Amygdala (tissue), 56 donors: ENCODE measurements around the gene MUC2.

ENCODE experiments used
- DNase-seq, 56 donors: peaks; one replicate each; lab custom pipeline; 2025; lab: John Stamatoyannopoulos, UW

The MUC2 gene

DNA sequence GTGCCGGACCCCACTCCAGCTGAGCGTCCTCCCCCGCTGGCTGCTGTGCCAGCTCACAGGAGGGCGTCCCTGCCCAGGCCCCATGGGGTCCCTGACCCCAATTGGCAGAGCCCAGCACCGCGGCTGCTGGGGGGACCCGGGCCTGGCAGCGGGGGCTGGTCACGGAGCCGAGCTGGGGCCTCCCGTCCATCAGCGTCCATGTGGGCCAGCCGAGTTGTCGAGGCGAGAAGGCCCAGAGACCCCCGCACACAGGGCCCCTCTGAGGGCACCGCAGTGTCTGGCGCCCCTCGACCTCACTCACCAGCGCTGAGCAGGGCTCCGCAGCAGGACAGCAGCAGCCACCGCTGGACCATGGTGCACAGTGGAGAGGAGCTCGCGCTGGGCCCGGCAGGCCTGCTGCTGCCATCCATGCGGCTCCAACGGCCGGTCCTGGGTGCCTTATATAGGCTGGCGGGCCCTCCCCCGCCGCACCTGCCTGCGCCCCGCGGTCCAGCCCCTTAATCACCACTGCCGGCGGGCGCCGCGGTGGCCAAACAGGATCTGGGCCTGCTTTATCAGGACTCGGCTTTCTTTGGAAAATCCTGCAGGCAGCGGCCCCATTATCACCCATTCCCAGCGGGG lies 38.3 kb upstream of the MUC2 start, which contains the start of gene MUC6:
MUC6 (minus strand) TSS at position 416 of the 621 bp plus-strand sequence; CDS start at position 353, 63 bp downstream.
- no peak for DNase-seq

DNA sequence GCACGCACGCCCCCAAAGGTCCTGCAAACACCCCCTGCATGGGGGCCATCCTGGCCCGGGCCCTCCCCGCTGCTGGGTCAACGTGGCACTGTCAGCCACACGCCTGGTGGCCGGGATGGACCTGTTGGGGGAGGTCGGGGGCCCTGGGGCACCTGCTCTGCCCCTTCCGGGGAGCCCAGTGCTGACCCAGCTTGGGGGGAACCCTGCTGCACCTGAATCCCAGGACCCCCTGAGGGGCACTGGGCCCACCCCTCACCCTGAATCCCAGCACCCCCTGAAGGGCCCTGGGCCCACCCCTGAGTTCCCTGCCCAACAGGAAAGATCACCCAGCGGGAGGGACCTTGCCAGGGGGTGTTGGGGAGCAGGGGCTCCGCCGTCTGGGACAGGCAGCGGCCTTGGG lies 37.7 kb upstream of the MUC2 start:
- DNase-seq: no peak

DNA sequence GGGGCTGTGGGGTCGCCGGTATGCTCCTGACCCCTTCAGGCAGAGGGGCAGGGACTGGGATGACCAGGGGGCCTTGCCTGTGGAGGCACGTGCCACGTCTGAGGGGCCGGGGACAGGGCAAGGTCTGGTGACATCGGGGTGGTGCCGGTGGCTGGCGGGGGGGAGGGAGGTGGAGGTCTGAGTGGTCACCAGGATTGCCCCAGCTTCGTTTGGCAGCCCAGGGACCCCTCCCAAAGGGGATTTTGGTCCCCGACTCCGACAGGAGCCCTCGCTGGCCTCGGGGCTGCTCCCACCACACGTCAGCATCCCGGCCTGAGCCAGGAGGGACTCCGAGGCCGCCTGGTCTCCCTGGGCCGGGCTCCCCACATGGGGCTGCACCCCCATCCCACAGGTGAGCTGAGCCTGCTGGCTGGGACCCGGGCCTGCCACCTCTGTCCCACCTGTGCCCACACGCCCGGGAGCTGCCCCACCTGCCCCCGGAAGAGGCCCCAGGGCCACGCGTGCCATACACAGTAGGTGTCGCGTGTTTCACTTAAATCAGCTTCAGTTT lies 37.1 kb upstream of the MUC2 start:
- DNase-seq: no peak

DNA sequence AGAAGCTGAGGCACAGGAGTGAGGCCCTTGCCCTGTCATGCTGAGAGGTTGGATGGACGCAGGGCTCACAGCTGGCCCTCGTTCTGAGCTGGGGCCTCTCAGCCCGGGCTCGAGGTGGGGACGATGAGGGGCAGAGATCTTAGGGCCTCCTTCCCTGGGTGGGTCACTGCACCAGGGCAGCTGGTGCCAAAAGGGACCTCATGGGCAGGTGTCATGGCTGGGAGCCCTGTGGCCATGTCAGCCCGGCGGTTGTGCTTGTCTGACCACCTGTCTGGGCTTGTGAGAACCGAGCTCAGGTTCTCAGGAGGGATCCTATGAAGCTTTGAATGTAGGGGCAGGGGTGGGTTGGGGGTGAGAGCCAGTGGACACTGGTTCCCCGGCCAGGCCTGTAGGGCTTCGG lies 36.3 kb upstream of the MUC2 start:
- DNase-seq: no peak

DNA sequence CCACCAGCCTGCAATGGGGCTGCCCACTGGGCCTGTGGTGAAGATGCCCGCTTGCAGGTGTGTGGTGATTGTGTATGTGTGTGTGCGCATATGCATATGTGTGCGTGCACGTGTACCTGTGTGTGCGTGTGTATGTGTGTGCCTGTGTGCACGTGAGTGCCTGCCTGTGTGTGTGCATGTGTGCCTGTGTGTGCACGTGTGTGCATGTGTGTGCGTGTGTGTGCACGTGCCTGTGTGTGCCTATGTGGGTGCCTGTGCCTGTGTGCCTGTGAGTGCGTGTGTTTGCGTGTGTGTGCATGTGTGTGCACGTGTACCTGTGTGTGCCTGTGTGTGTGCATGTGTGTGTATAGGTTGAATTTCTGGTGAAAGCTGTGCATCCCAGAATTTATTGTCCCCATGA lies 35.8 kb upstream of the MUC2 start:
- no peak for DNase-seq

DNA sequence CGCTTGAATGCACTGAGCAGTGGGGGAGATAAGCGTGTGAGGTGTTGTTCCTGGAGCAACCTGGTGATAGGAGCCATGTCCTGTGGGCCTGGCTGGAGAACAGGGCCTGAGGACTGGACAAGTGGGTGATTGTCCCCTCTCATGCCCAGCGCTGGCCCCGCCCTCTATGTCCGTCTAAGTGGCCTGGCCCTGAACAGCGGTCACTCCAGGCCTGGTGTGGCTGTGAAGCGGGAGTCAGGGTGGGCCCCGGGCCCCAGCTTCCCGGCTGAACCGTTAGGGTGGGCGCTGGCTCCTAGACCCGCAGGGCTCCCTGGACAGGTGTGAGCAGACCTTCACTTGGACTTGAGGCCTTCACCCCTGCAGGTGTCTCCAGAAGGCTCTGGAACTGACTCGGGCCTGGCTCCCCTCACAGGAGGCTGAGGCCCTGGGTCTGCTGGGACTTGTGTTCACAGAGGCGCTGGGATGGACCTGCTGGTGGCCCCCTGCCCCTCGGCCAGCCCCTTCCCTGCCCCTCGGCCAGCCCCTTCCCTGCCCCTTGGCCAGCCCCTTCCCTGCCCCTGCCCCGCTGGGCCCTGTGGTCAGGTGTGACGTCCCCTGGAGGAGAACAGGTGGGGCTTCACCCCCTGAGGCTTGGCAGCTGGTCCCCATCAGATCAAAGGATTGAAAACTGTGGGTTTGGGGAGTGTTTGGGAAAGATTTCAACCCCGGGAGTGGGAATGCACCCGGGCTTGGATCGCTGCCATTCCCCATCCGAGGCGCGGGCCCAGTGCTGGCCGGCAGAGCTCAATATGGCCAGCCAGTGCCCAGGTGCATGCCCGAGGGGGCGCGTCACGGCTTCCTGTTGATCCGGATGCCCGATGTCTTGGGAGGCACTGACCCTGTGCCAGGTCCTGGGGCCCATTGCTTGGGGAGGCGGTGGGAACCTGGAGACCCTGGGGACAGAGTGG lies 34.9 kb upstream of the MUC2 start:
- no peak for DNase-seq

DNA sequence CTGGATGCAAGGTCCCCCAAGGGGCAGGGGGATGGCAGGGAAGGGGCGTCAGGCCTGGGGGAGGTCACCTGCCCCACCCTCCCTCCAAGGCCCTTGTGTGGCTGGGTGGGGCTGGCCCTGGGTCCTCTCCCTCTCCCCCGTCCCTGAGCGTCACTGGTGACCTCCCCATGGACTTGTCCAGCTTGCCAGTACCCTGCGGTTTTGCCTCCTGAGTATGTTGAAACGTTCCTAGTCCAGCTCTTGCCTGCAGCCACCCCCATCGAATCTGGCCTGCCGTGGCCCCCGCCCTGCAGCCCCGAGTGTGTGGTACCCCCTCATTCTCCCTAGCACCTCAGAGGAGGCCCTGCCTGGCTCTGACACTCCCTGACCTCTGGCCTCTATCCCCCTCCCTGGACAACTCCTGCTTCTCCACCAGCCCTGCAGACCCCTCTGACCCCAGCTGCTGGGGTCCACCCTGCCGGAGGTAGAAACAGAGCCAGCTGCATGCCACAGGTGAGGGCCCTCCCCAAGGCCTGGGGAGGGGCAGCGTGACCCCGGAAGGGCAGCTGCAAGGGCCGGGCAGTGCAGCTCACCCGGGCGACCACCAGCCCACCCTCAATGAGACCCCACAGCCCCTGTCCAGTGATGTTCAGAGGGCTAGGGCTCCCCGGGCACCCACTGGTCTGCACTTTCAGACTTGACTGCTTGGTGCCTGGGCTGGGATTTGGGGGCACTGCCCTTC lies 34.1 kb upstream of the MUC2 start:
- DNase-seq: no peak

DNA sequence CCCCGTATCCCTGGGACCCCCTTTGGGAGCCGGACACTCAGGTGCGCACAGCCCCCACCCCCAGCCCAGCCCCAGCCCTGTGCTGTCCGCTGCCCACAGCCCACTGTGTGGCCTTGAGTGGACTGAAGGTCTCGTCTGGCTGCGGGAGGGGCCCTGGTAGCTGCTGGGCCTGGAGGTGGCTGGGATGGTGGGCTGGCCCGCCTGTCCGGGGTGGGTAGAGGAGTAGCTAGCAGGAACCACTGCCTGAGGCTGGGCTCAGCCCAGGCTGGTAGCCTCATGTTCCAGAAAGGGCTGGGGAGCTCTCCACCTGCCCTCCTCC lies 33.6 kb upstream of the MUC2 start:
- DNase-seq: no peak

DNA sequence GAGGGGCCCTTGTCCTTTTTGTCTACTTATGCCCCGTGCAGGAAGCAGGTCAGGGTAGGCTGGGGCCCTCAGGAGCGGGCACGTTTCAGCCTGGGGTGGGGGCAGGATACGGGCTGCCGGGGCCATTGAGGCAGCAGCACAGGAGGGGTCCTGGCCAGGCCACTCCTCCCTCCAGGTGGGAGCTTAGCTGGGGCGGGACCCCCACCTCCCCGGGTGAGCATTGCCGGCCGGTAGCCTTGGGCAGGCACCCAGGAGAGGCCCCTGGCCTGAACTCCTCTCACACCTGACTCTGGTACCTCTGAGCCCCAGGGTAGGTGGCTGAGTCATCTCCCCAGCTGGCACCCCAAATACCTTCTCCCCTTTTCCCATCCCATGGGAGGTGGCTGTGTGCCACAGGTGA lies 33.2 kb upstream of the MUC2 start:
- DNase-seq: no peak

DNA sequence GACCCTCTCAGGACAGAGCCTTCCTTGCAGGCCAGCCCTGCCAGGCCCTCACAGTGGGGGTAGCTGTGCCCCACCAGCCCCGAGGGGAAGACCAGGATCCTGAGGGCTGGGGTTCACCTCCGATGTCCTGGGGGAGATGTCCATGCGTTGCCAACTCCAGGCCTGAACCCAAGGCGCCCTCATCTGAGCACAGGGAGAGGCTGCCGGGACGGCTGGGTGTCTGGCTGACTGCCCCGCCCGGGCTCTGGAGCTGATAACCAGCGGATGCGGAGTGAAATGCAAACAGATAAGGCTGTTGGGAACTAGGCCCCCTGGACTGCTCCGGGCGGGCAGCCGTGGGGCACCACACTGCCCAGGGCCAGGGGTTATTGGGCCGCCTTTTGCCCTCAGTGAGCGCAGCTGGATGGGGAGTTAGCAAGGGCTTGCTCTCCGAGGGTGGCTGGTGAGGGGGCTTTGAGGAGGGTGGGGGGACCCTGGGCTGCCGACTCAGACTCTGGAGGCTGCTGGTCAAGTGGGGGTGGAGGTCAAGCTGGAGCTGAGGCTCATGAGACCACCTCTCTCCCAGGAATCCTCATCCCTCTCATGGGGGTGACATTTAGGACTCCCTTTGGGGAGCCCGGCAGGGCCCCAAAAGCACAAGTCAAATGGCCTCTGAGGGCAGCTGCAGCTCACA lies 32.6 kb upstream of the MUC2 start:
- no peak for DNase-seq

DNA sequence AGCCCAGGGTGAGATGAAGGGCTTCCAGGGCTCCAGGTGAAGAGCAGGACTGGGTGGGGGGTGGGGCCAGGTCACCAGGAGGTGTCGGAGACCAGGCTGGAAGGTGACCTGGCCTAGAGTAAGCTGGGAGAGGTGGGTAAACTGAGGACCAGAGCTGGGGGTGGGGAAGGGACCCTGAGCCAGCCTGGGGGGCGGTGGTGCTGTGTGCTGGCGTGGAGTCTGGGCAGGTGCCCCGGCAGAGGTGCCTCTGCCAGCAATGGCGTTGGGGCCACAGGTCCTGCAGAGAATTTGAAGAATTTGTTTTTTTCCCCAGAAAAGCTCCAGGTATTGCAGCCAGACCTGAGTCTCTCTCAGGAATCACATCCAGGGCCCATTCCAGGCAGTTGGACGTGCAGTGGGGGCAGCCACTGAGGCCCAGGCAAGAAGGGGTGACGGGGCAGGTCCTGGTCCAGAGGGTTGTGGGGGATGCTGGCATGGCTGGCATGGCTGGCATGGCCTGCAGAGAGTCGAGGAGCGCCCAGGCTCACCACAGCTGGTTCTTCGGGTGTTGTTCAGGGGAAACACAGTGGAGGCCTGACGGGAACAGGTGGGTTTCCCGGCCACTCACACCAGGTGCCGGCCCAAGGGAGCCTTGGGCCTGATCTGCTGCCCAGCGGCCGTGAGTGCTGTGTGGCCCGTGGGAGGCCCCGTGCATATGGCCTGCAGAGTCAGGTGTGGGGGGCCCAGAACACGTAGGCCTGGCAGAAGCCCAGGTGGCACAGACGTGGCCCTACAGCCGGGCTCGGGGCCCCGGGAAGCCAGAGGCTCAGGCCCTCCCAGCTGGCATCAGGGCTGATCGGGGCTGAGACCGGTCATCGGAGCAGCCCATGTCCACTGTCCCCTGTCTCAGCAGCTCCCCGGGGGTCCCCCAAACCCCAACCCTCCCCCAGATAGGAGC lies 31.8 kb upstream of the MUC2 start:
- DNase-seq: no peak

DNA sequence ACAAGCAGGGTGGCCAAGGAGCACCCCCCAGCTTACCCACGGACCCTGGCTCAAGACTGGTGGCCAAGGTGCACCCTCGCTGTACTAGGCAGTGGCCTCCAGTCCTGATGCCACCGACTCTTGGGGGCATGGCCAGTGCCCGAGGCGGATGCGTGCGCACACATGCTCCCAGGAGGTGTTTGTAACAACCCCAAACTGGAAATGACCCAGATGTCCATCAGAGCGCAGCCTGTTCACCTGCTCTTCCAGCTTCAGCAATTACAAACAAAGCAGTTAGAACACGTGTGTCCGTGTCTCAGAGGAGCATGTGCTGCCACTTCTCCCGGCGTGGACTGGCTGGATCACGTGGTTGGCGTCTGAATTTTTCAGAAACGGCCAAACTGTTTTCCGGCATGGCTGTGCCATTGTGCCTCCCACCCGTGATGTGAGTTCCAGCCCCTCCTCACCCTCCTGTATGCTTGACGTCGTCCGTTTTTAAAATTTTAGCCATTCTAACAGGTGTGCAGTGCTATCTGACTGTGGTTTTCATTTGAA lies 31.0 kb upstream of the MUC2 start:
- DNase-seq: no peak

DNA sequence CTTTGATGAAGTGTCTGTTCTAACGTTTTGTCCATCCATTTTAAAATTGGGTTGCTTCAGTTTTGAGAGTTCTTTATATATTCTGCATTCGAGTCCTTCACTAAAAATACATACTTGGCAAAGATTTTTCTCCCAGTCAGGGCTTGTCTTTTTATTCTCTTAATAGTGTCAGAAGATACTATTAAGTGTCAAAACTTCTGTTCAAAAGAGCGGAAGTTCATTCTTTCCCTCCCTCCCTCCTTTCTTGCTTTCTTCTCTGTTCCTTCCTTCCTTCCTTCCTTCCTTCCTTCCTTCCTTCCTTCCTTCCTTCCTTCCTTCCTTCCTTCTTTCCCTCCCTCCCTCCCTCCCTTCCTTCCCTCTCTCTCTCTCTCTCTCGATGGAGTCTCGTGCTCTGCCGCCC lies 30.5 kb upstream of the MUC2 start:
- no peak for DNase-seq

DNA sequence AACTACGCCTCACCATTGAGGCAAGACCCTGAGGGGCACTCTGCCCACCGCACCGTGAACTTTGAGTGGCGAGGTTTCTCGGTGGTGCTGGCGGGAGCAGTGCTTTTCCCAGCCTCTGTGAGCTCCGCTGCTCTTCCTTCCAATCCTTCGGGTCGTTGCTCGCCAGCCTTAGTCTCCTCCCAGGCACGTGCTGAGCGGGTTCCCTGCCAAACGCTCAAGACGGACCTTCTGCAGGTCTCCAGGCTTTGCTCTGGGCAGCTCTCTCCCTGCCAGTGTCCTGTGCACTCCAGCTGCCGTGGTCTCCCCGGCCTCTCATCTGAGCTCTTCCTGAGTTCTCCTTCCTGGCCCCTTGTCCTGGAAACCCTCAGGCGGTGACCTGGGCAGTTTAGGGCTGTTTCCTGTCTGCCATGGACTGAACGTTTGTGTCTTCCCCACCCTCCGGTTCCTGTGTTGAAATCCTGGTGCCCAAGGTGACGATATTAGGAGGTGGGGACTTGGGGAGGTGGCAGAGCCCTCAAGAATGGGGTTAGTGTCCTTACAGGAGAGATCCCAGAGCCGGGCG lies 27.0 kb upstream of the MUC2 start:
- DNase-seq: no peak

DNA sequence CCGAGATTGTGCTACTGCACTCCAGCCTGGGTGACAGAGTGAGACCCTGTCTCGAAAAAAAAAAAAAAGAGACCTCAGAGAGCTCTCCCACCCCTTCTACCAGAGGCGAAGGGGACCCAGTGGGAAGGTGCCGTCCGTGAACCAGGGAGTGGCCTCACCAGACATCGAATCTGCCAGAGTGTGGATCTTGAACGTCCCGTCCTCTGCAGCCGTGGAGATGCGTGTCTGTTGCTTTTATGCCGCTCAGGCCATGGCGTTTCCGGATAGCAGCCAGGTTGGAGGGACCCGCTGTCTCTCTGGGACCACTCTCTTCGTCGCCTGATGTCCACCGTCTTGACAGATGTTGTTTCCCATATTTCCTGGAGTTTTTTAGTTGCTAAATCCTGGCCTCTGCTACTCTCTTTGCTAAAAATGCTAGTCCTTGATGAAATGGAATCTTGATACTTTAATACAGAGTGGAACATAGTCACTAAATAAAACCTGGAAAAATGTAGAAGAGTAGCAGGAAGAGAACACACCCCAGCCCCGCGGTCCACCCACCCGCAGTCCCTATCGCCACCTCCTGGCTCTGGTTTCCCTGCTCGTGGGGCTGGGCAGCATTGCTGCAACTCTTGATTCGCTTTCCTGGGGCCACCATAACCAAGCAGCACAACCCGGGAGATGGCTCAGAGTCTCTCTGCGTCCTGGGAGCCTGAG lies 26.2 kb upstream of the MUC2 start:
- DNase-seq: no peak

DNA sequence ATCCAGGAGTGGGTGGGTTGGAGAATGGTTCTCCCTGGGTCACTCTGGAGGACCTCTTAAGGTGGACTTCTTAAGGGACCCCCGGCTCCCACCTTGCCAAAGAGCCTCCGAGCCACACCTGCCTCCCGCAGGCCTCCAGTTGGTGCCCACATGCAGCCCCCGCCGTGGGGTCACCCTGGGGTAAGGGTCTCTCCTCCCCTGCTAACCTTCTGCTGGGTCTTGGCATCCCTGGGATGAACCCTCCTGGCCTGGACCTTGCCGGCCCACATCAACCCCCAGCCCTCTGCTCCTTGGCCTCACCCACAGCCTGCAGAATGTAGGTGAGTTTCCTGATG lies 25.6 kb upstream of the MUC2 start:
- DNase-seq: no peak

DNA sequence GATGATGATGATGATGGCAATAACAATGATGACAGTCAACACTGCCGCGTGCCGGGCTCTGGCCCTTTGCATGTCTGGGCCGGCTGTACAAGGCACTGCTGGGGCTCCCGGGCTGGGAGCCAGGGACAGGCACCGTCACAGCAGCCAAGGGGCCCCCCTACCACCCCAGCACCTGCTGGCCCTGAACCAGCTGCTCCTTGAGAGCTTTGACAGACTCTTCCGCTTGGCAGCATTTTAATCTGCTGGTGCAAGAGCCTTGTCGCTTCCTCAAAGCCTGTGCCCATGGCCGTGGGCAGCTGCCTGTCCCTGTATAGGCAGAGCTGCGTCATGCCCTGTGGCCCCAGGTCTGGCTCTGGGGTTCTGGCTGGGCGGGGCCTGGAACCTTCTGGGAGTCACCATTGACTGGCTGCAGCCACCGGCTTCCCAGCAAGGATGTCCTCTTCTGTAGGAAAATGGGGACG lies 25.2 kb upstream of the MUC2 start:
- no peak for DNase-seq

DNA sequence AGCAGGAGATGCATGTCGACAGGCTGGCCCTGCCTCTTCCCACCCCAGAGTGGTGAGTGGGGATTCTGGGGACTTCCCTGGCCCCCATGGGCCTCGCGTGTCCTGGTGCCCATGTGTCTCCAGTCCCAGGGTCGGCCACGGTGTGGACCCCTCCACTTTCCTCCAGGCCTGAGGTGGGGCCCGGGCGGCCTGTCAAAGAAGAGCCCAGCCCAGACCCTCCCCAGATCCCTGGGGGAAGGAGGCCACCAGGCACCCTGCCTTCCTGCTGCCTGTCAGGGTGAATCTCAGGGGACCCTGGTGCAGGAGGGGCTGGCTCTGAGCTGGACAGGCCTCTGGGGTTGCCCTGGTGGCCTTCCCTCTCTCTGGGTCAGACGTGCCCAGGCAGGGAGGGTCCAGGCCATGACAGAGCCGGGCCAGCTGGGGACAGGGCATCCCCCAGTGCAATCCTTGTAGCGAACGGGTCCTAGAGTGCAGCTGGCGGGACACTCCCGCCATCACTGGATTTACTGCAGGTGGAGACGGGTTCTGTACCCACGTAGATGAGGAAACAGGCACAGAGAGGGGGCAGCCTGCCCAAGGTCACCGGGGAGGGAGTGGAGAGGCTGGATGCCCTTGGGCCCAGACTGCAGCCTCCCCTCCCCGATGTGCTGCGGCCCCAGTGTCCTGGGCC lies 24.6 kb upstream of the MUC2 start:
- no peak for DNase-seq
